Erythroblast (primary cell): ENCODE data around the gene KRTAP22-1.

Source experiments
- GATA1 ChIP-seq: IDR thresholded peaks from 2 replicates; pipeline ENCODE4 v1.6.1; 2011; ENCODE audit warnings: low read depth, mild to moderate bottlenecking, control low read depth, low read length, moderate library complexity
- POLR2A ChIP-seq: IDR thresholded peaks from 2 replicates; pipeline ENCODE4 v1.6.1; 2011; ENCODE audit warnings: mild to moderate bottlenecking, low read length

GRCh38 chr21:30590297-30590696, 10.6 kb upstream of the KRTAP22-1 start, which contains the start of gene KRTAP22-2:
- TF ChIP-seq POLR2A (no peak), GATA1 (no peak)
